BE2C (cell line): ENCODE results near the gene EVA1A.

Experiments used
- DNase-seq: peaks from one replicate; pipeline ENCODE4 v3.0.0-alpha.2; 2020
- H3K27me3 ChIP-seq: fragments of 250-450 bp; sonication (Bioruptor Pico); 2 replicates; pipeline ENCODE4 v1.5.1; 2020; ENCODE audit warnings: mild to moderate bottlenecking
- H3K36me3 ChIP-seq: fragments of 250-450 bp; sonication (Bioruptor Pico); 2 replicates; pipeline ENCODE4 v1.5.1; 2020; ENCODE audit warnings: mild to moderate bottlenecking
- H3K4me1 ChIP-seq: fragments of 250-450 bp; sonication (Bioruptor Pico); 2 replicates; pipeline ENCODE4 v1.5.1; 2020
- H3K4me3 ChIP-seq: 2 replicates; pipeline ENCODE4 v1.5.1; 2011; ENCODE audit warnings: low read depth, low read length
- H3K9me3 ChIP-seq: fragments of 250-450 bp; sonication (Bioruptor Pico); 2 replicates; pipeline ENCODE4 v1.5.1; 2020
- TF ChIP-seq, protein P1 (sequence below): IDR thresholded peaks from 2 replicates; pipeline ENCODE4 v1.5.1; 2012; ENCODE audit warnings: mild to moderate bottlenecking, low read depth, low read length

EVA1A gene

DNA sequence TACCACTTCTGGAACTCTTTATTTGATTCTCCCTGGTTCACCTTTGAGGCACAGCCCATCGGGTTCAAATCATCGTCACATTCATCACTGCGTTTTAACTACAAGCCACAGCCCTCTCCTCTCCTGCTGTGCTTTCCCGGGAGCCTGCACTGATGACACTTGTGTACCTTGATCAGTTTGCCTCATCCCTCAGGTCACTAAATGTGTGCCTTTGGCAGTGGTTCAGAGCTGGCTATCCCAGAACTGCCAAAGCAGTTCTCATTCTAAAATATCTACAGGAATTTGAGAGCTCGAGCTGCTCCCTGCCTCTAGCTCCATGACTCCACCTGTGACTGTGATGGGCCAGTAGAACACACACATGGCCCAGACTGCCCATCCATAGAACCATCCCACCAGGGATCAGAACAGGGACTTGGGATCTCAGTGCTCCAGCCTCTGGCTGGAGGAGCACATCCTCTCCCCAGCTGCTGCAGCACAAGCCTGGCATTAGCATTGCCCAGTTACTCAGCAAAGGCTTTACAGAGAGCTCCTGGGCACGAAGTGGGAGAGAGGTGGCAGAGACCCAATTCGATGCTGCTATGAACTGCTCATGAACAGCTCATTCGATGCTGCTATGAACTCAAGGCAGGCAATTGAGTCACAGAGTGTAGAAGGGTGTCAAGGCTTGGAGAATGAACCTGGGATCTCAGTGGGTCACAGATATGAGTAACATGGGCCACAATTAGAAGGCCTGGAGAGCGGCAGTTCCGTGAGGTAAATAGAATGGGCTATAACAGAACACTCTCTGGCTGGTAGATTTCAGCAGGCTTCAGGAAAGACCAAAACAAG lies 41.9 kb downstream of the EVA1A start:
- H3K9me3 ChIP-seq: no peaks in the 10 kb centered on the region
- H3K36me3 ChIP-seq: no peaks in the 10 kb centered on the region

DNA sequence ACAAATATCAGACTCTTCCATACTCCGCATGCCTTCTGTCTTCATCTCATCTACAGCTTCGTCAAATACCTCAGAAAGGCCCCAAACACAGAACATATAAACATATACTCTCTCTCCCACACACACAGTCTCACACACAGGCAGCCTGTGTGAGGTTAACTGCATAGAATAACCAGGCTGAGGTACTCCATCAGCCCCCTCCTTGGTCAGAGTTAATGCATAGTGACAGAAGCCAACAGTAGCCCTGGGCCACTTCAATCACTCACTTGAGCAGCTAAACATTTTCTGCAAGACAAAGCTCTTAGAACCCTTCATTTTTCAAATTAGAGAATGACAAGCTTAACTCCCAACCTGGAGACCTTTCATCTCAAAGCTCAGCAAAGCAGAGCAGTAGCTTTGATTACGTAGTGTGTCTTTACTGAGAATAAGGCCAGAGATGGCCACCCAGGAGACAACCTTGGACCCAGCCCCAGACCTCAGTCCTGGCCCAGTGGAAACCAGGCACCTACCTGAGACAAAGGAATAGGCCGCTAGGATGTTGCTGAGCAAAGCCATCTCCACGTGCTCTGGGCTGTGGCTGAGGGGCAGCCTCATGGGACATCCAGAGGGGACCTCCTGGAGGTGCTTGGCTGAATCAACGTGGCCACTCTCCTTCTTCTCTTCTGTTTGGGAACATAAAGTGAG lies 43.0 kb downstream of the EVA1A start:
- H3K36me3 ChIP-seq: no peaks in the 10 kb centered on the region
- H3K4me3 ChIP-seq: no peak overlapping the region
- H3K27me3 ChIP-seq: no peaks in the 10 kb centered on the region
- no peaks in the 10 kb centered on the region for H3K9me3 ChIP-seq
- no peaks in the 10 kb centered on the region for H3K4me1 ChIP-seq
- TF ChIP-seq, protein P1, sequence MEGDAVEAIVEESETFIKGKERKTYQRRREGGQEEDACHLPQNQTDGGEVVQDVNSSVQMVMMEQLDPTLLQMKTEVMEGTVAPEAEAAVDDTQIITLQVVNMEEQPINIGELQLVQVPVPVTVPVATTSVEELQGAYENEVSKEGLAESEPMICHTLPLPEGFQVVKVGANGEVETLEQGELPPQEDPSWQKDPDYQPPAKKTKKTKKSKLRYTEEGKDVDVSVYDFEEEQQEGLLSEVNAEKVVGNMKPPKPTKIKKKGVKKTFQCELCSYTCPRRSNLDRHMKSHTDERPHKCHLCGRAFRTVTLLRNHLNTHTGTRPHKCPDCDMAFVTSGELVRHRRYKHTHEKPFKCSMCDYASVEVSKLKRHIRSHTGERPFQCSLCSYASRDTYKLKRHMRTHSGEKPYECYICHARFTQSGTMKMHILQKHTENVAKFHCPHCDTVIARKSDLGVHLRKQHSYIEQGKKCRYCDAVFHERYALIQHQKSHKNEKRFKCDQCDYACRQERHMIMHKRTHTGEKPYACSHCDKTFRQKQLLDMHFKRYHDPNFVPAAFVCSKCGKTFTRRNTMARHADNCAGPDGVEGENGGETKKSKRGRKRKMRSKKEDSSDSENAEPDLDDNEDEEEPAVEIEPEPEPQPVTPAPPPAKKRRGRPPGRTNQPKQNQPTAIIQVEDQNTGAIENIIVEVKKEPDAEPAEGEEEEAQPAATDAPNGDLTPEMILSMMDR: no peak
- DNase-seq: no peak

More for the DNA sequence above, 41.9 kb downstream of the EVA1A start:
- no peak for DNase-seq
- TF ChIP-seq, protein P1: no peak
- H3K4me3 ChIP-seq: no peak overlapping the region
- H3K27me3 ChIP-seq: no peaks in the 10 kb centered on the region
- no peaks in the 10 kb centered on the region for H3K4me1 ChIP-seq

DNA sequence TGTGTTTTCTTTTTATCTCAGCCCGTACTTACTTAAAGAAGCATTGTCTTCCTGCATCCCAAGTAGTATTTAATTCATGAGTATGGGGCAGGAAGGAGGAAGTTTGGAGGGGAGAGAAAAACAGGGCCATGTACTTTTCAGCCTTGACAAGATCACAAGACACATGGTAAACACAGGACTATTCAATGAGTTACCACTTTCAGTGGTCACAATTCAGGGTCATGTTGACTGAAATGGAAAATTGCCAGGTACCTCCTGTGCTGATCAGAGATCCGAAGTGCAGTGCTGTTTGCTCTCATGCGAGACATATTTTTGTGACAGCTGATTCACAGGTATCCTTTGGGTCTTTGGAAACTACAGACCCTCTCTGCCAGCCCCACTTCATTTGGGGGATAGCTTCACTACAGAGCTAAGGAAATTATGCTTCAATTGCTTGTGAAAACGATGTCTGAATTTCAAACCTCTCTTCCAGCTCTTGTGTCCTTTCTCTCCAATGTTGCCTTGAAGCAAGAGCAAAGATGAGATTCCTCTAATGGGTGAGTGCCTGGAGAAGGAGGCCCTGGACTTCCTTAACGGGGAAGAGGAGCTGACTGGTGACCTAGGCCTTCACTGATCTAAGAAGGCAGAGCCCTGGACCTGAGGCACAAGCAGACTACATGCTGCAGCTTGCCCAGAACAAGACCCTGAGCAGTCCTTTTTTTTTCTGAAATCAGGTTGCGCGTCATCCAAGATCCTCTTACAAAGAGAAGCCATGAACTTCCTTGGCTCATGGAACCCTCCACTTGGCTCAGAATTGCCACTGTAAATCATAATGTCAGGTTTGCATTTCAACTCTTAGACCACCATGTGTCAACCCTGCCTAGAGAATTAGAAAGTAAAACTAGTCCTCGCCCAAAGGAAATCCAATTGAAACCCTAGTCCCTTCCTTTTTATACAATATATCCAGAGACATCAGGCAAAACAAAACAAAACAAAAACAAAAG lies 44.1 kb downstream of the EVA1A start:
- no peaks in the 10 kb centered on the region for H3K4me1 ChIP-seq

GRCh38 chr2:75515584-75516368 lies 45.0 kb downstream of the EVA1A start:
- H3K27me3 ChIP-seq: no peaks in the 10 kb centered on the region
- TF ChIP-seq, protein P1: no peak
- no peaks in the 10 kb centered on the region for H3K4me1 ChIP-seq
- no peaks in the 10 kb centered on the region for H3K9me3 ChIP-seq
- H3K4me3 ChIP-seq: no peak overlapping the region
- no peaks in the 10 kb centered on the region for H3K36me3 ChIP-seq
- DNase-seq: no peak

More for the DNA sequence above, 44.1 kb downstream of the EVA1A start:
- TF ChIP-seq, protein P1: no peak
- no peaks in the 10 kb centered on the region for H3K36me3 ChIP-seq
- no peaks in the 10 kb centered on the region for H3K27me3 ChIP-seq
- H3K9me3 ChIP-seq: no peaks in the 10 kb centered on the region
- no peak overlapping the region for H3K4me3 ChIP-seq
- no peak for DNase-seq

DNA sequence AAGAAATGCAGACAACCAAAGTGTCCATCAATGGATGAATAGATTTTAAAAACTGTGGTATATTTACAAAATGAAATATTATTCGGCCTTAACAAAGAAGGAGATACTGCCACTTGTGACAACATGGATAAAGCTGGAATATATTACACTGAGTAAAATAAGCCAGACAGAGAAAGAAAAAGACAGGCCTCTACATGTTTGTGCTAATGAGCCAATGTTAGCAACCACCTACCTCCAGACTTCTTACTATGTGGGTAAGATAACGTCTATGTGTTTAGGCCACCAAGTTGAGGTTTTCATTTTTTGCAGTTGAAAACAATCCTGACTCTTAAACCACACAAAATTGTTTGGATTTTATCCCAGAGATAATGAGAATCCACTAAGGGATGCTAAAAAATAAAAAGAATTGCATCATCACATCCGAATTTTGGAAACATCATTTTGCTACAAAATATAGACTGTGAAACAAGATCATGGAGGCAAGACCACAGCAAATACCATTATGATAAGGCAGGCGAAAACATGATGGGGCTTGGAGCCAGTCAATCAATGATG lies 47.0 kb downstream of the EVA1A start:
- Histone ChIP-seq H3K36me3 (no peaks in the 10 kb centered on the region), H3K4me1 (no peaks in the 10 kb centered on the region), H3K9me3 (no peaks in the 10 kb centered on the region), H3K27me3 (no peaks in the 10 kb centered on the region), H3K4me3 (no peak overlapping the region)
- TF ChIP-seq, protein P1: no peak
- DNase-seq: no peak
